ENCODE data around the gene S100A13.
A peak's percentile ranks its signal among the peaks of the same experiment; 100 is the strongest.
"Not testable (repeated sequence)": the region's sequence is repeated elsewhere in the genome, so short reads cannot be mapped to it uniquely, and the experiment has no call there.

S100A13 gene

GRCh38 chr1:153598309-153599172 lies 28.8 kb downstream of the S100A13 start:
- DNase-seq: no peak

- no peak for DNase-seq
Observed at GRCh38 chr1:153597206-153597605, 30.1 kb downstream of the S100A13 start.

GRCh38 chr1:153592748-153593147 lies 34.6 kb downstream of the S100A13 start:
- DNase-seq: no peak

GRCh38 chr1:153588482-153588881 lies 38.8 kb downstream of the S100A13 start:
- no peak for DNase-seq

GRCh38 chr1:153588033-153588432 lies 39.3 kb downstream of the S100A13 start:
- DNase-seq: not testable (repeated sequence)

- no peak for DNase-seq
Observed at GRCh38 chr1:153587314-153587713, 40.0 kb downstream of the S100A13 start.

GRCh38 chr1:153586347-153586746 lies 41.0 kb downstream of the S100A13 start:
- DNase-seq: no peak

- no peak for DNase-seq
Observed at GRCh38 chr1:153585006-153585405, 42.3 kb downstream of the S100A13 start.

GRCh38 chr1:153583976-153584375 lies 43.3 kb downstream of the S100A13 start:
- DNase-seq: no peak

GRCh38 chr1:153583514-153583913 lies 43.8 kb downstream of the S100A13 start:
- DNase-seq: not testable (repeated sequence)

GRCh38 chr1:153582836-153583235 lies 44.5 kb downstream of the S100A13 start:
- not testable (repeated sequence) for DNase-seq

- no peak for DNase-seq
Observed at GRCh38 chr1:153578936-153579335, 48.4 kb downstream of the S100A13 start.

- no peak for DNase-seq
Observed at GRCh38 chr1:153578490-153578889, 48.8 kb downstream of the S100A13 start.

GRCh38 chr1:153577624-153578051 lies 49.7 kb downstream of the S100A13 start:
- DNase-seq: no peak

- DNase-seq: no peak
Observed at GRCh38 chr1:153577138-153577537, 50.2 kb downstream of the S100A13 start.

- DNase-seq: not testable (repeated sequence)
Observed at GRCh38 chr1:153575497-153575896, 51.8 kb downstream of the S100A13 start.

GRCh38 chr1:153575081-153575491 lies 52.2 kb downstream of the S100A13 start:
- not testable (repeated sequence) for DNase-seq

GRCh38 chr1:153573351-153573750 lies 54.0 kb downstream of the S100A13 start:
- DNase-seq: no peak

- peak; percentile 80 for DNase-seq
Observed at GRCh38 chr1:153572569-153573015, 54.7 kb downstream of the S100A13 start.

- DNase-seq: no peak
Observed at GRCh38 chr1:153571706-153572105, 55.6 kb downstream of the S100A13 start.

- DNase-seq: no peak
Observed at GRCh38 chr1:153570874-153571273, 56.4 kb downstream of the S100A13 start.

- no peak for DNase-seq
Observed at GRCh38 chr1:153569465-153569864, 57.8 kb downstream of the S100A13 start.

Measured in activated effector memory CD4-positive, alpha-beta T cell treated with anti-CD3 and anti-CD28 coated beads, Interleukin-2, amount 50 U/mL, for 16 hours (primary cell).